AG04450 (cell line): ENCODE results near the gene SCG3. TPM values are rescaled to one million over a fixed set of nuclear protein-coding genes. Genes with fewer than 3 reads are reported as not detected.

Experiments
- CTCF ChIA-PET: fragments of 300-600, 350-600 bp; formaldehyde crosslinking; extraction: SDS; loops from one replicate; lab custom pipeline; 2022; ENCODE audit warnings: antibody characterized with exemption, inconsistent platforms; lab: Charles Lee
- POLR2A ChIA-PET: fragments of 350-600 bp; formaldehyde crosslinking; extraction: SDS; loops from one replicate; lab custom pipeline; 2021; ENCODE audit warnings: antibody characterized with exemption, inconsistent platforms; lab: Yijun Ruan, JAX
- DNase-seq: peaks from one replicate; pipeline ENCODE4 v3.0.0-alpha.2; 2011; ENCODE audit warnings: low read depth, low spot score
- H3K27ac ChIP-seq: one replicate; pipeline ENCODE4 v1.5.1; 2012; ENCODE audit warnings: low read depth, low read length, control low read depth
- H3K27me3 ChIP-seq: one replicate; pipeline ENCODE4 v1.6.0; 2012; ENCODE audit warnings: low read length; ENCODE audit not compliant: control insufficient read depth, insufficient read depth
- H3K4me3 ChIP-seq: 2 replicates; pipeline ENCODE4 v1.5.1; 2011; ENCODE audit warnings: mild to moderate bottlenecking, low read depth, low read length, control low read depth
- H3K9me3 ChIP-seq: 2 replicates; pipeline ENCODE4 v1.5.1; 2012; ENCODE audit warnings: low read length; ENCODE audit not compliant: control insufficient read depth, insufficient read depth
- polyA plus RNA-seq: library from polyadenylated mRNA; depleted of rRNA; stranded (reverse); fragments of >200 nt; gene quantifications from 2 replicates; pipeline ENCODE4 v1.2.3, GENCODE V29; 2011
- TF ChIP-seq, protein P1 (sequence below): IDR thresholded peaks from 2 replicates; pipeline ENCODE4 v1.5.1; 2011; ENCODE audit warnings: low read depth, low read length, control low read depth, inconsistent platforms

The SCG3 gene
- polyA plus RNA-seq, 1 experiment, result not detected

DNA sequence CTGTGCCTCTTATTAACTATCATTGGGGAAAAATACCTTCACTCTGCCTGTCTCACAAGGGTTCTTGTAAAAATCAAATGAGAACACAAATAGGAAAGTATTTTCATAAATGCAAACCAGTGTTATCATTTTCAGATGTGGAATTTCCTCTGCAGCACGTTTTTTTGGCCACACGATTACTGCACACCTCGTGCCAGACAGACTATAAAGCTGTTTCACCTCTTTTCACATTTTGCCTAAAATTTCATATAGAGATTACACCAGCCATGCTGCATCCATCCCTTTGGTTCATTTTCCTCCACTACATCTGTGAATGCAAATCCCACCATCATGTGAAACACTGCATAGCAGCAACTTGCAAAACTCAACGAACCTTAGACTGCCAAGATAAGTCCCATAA is 68.9 kb downstream of the SCG3 start:
- ChIA-PET POLR2A (no interaction called here), CTCF (interaction anchor here (0.6 to 1.7 kb wide), 2 partner anchors 93 to 100 kb away, joined by 5 to 7 read pairs; no protein-coding TSS in a partner anchor)
- H3K9me3 ChIP-seq, result no peaks in the 10 kb centered on the region
- H3K27me3 ChIP-seq, result peaks cover 25% of the 10 kb centered on the region
- H3K27ac ChIP-seq, result no peak overlapping the region
- DNase-seq, result no peak
- H3K4me3 ChIP-seq, result no peak overlapping the region
- TF ChIP-seq, protein P1, sequence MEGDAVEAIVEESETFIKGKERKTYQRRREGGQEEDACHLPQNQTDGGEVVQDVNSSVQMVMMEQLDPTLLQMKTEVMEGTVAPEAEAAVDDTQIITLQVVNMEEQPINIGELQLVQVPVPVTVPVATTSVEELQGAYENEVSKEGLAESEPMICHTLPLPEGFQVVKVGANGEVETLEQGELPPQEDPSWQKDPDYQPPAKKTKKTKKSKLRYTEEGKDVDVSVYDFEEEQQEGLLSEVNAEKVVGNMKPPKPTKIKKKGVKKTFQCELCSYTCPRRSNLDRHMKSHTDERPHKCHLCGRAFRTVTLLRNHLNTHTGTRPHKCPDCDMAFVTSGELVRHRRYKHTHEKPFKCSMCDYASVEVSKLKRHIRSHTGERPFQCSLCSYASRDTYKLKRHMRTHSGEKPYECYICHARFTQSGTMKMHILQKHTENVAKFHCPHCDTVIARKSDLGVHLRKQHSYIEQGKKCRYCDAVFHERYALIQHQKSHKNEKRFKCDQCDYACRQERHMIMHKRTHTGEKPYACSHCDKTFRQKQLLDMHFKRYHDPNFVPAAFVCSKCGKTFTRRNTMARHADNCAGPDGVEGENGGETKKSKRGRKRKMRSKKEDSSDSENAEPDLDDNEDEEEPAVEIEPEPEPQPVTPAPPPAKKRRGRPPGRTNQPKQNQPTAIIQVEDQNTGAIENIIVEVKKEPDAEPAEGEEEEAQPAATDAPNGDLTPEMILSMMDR, result no peak

DNA sequence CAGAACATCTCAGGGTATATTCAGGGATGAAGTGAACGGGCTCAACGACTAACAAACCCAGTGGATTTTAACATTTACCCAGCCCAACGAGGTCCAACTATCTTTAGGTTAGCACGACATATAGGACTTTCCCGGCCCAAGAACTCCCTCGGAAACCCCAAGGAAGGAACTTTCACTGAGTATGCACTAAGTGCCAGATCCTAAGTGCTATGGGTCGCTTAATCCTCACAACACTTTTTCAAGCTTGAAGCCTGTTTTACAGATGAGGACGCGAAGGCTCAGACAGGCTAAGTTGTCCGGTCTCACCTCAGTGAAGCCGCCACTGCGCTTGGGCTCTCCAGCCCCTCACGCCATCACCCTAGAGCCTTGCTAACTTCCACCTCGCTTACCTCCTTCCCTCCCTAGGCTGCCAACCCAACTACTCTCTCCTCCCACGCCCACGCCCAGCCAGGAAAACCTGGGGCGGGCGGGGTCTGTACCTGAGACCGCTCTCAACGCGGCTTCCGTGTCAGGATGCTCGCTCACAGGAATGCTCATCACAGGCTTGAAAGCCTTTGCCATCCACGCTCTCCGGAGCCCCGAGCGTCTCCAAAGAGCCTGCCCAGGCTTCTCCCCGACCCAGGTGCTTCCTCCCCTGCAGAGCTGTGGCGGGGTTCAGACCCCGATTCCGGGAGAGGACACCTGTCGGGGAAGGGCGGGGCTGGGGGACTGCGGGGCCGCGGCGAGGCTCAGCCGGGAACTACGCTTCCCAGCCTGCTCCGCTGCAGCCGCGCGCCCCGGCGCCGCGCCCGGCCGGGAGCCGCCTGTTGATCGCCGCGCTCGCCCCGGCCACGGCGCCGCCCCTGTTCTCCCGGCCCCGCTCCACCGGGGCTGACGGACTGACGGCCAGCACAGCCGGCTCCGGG is 69.7 kb downstream of the SCG3 start, which contains the start of gene TMOD2:
TMOD2 (plus strand) TSS at position 806 of the 905 bp plus-strand sequence. CDS start 14,845 bp downstream, outside the sequence.
- no peak within 1 kb of the TSS for H3K27ac ChIP-seq
- H3K9me3 ChIP-seq, result no peaks in the 10 kb centered on the region
- ChIA-PET POLR2A (no interaction called here), CTCF (interaction anchor here (0.6 kb wide), 1 partner anchor 94 kb away, joined by 5 read pairs; no protein-coding TSS in a partner anchor)
- TF ChIP-seq, protein P1, result no peak
- DNase-seq, result no peak
- peaks cover 25% of the 10 kb centered on the region for H3K27me3 ChIP-seq
- H3K4me3 ChIP-seq, result peak within 1 kb of the TSS; percentile 63

DNA sequence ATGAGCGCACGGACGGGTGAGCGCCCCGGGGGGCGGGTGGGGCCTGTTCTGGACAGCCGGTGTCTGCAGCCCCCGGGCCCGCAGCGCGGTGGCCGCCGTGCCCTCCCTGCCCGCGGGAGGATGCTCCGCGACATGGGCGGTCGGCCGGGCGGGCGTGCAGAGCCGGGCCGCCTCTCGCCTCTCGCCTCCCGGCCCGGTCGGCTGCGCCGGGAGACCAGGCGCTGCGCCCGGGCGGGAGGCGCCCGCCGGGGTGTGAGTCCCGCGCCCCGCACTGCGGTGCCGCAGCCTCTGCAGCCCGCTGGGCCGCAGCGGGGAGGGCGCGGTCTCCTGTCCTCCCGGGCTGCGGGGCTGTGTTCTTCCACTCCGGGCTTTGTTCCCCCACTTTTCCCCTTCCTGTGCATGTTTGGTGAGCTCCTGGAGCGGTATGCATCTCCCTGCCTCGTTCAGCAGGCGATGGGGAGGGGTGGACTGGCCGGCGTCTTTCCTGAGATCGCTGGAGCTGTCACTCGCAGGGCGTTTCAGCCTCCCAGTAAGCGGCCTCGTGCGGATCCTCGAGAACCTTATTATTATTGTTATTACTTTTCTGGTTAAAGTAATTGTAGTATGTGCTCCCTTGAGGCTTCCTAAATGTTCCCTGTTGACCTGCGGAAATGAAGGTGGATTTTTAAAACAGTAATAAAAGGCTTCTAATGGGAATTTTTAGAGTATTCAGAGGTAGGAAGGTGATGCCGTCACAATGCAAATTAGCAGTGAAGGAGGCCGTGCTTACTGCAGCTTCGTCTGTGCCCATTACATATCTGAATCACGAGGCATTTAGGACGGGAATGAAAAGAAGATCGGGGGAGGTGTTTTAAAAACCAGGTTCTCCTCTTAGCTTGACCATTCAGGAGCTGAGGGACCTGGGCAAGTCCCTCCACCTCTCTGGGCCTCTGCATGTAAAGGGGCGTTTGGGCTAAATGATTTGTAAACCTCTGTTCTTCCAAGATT is 70.7 kb downstream of the SCG3 start:
- peak overlapping the region; percentile 63 for H3K4me3 ChIP-seq
- H3K9me3 ChIP-seq, result no peaks in the 10 kb centered on the region
- TF ChIP-seq, protein P1, result no peak
- ChIA-PET CTCF (interaction anchor here (1.0 to 1.3 kb wide), 2 partner anchors 25 to 102 kb away, joined by 3 to 4 read pairs; no protein-coding TSS in a partner anchor), POLR2A (no interaction called here)
- DNase-seq, result no peak
- no peak overlapping the region for H3K27ac ChIP-seq
- peaks cover 25% of the 10 kb centered on the region for H3K27me3 ChIP-seq

DNA sequence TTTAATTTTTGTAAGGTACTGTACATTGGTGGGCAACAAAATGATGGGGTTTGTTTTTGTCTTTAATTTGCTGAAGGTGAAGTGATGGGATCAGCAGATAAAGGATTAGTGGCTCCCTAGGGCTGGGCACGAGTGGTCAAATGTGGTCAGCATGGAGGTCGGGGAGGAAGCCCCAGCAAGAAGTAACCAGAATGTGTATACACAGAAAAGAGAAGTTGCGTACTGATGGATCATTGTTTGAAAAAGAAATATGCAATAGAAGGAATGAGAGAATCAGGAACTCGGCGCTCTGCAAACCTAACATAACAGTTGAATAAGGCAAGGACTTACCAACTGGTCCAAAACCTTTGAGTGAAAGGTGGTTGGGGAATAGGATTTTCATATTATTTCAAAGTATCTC is 71.6 kb downstream of the SCG3 start:
- no peak for DNase-seq

More for the DNA sequence above, 71.6 kb downstream of the SCG3 start:
- H3K4me3 ChIP-seq, result no peak overlapping the region
- CTCF ChIA-PET, result interaction anchor here (1.0 to 1.3 kb wide), 2 partner anchors 24 to 103 kb away, joined by 3 to 4 read pairs; no protein-coding TSS in a partner anchor
- no peak overlapping the region for H3K27ac ChIP-seq
- TF ChIP-seq, protein P1, result no peak
- POLR2A ChIA-PET, result no interaction called here
- H3K27me3 ChIP-seq, result peaks cover 23% of the 10 kb centered on the region
- H3K9me3 ChIP-seq, result no peaks in the 10 kb centered on the region
